Ovary (tissue), 9 donors: ENCODE measurements around the gene CACNB4. TPM values are rescaled to one million over a fixed set of nuclear protein-coding genes. Genes with fewer than 3 reads are reported as not detected.

ENCODE experiments used
- DNase-seq, 5 donors: peaks; one replicate each; pipeline ENCODE4 v3.0.0-alpha.2; 2019 to 2020
- H3K27ac ChIP-seq, 2 donors: fragments of 200-600 bp; one replicate each; pipeline versions ENCODE4 v1.5.1 to v1.8.0; 2019 to 2022
- H3K27me3 ChIP-seq: fragments of 200-600 bp; one replicate; pipeline ENCODE4 v1.8.0; 2022
- H3K36me3 ChIP-seq: fragments of 200-600 bp; sonication (generic); one replicate; pipeline ENCODE4 v1.5.1; 2019
- H3K4me1 ChIP-seq: one replicate; pipeline ENCODE4 v1.8.1; 2013; ENCODE audit warnings: mild to moderate bottlenecking, moderate library complexity; ENCODE audit not compliant: insufficient read depth
- H3K4me3 ChIP-seq: fragments of 200-600 bp; sonication (generic); one replicate; pipeline ENCODE4 v1.5.1; 2017
- H3K9me3 ChIP-seq, 2 donors: fragments of 200-600 bp in 1 of 2; sonication (generic) in 1 of 2; one replicate each; pipeline versions ENCODE4 v1.5.1 to v1.8.1; 2013 to 2019; ENCODE audit warnings: mild to moderate bottlenecking in 1 of 2, moderate library complexity in 1 of 2
- CTCF ChIP-seq, 3 donors: fragments of 450-650 bp in 2 of 3; fragments of 200-600 bp in 1 of 3; IDR thresholded peaks; one replicate each; pipeline versions ENCODE4 v1.5.1 to v1.8.0; 2016 to 2022; ENCODE audit warnings: antibody characterized with exemption in 3 of 3, mild to moderate bottlenecking in 1 of 3
- EP300 ChIP-seq: sonication (generic); formaldehyde crosslinking; IDR thresholded peaks from one replicate; pipeline ENCODE4 v1.6.1; 2017; ENCODE audit warnings: antibody characterized with exemption
- POLR2A ChIP-seq: fragments of 450-650 bp; IDR thresholded peaks from one replicate; pipeline ENCODE4 v1.6.1; 2017; ENCODE audit warnings: antibody characterized with exemption, mild to moderate bottlenecking, moderate library complexity
- WGBS, 3 donors: extraction: QIAGEN DNeasy Blood & Tissue Kit in 1 of 3; methylation state at CpG; one replicate each; pipeline versions ENCODE4 v1.1.5 to v1.1.7; 2013 to 2017; 5-methylcytosine and 5-hydroxymethylcytosine counted together
- intact Hi-C, 4 donors: fragments of 100-400 bp; cut with DNase I; formaldehyde crosslinking; loops; one replicate each; pipeline versions ENCODE4 v1.11.0 to v1.15.1; 2022 to 2023
- polyA plus RNA-seq, 2 donors: library from polyadenylated mRNA; stranded (reverse); fragments of 200-250 nt in 1 of 2; fragments of 350-450 nt in 1 of 2; fragmentation: Illumina TruSeq in 1 of 2; extraction: RNeasy Lipid Tissue Mini Kit (QIAGEN cat#74804) in 1 of 2; gene quantifications; one replicate each; pipeline ENCODE4 v1.2.3, GENCODE V29; 2013 to 2014
- total RNA-seq, 7 donors: library from RNA; depleted of rRNA in 2 of 7; stranded (reverse); fragments of >200 nt in 2 of 7; fragmentation: NEBNext Ultra II Directional in 3 of 7; extraction: Animal tissue kit (Norgen Biotek cat#: 25700) in 3 of 7; gene quantifications; one replicate each; pipeline versions ENCODE4 v1.1.0 to v1.2.4, GENCODE V29; 2016 to 2023
- donor health status: DM: no; HTN: no; CAD: no; lungs with moderate emphysema.
- donor health status: DM: no; HTN: no; CAD: no.
- donor health status: Bipolar disorder and iron deficiency.
- donor health status: DM: yes; HTN: yes; CAD: no.
- donor health status: DM: no; HTN: no; CAD: no.
- donor health status: DM: yes; HTN: yes; CAD: no.

The CACNB4 gene
- total and polyA plus RNA-seq, 9 donors, result 0.23 to 1.9 (median 1.0) TPM

GRCh38 chr2:152046940-152047339 lies 51.9 kb downstream of the CACNB4 start:
- Histone ChIP-seq H3K4me1 (peaks cover 3% of the 10 kb centered on the region), H3K36me3 (no peaks in the 10 kb centered on the region), H3K27ac (no peak overlapping the region), H3K27me3 (no peaks in the 10 kb centered on the region), H3K4me3 (no peak overlapping the region), H3K9me3 (no peaks in the 10 kb centered on the region)
- no peak for TF ChIP-seq CTCF (IDR thresholded peaks at IDR 0.05)
- no peak for TF ChIP-seq EP300
- TF ChIP-seq POLR2A, result no peak
- no peak for DNase-seq
- intact Hi-C loops, result loop anchor here in 1 of 4 donors (10.0 kb wide), 1 partner anchor 118 kb away; no protein-coding TSS in a partner anchor
- WGBS, 3 donors, result 76 to 78% (median 77%) methylated on average over 4 of the region's 4 CpGs

DNA sequence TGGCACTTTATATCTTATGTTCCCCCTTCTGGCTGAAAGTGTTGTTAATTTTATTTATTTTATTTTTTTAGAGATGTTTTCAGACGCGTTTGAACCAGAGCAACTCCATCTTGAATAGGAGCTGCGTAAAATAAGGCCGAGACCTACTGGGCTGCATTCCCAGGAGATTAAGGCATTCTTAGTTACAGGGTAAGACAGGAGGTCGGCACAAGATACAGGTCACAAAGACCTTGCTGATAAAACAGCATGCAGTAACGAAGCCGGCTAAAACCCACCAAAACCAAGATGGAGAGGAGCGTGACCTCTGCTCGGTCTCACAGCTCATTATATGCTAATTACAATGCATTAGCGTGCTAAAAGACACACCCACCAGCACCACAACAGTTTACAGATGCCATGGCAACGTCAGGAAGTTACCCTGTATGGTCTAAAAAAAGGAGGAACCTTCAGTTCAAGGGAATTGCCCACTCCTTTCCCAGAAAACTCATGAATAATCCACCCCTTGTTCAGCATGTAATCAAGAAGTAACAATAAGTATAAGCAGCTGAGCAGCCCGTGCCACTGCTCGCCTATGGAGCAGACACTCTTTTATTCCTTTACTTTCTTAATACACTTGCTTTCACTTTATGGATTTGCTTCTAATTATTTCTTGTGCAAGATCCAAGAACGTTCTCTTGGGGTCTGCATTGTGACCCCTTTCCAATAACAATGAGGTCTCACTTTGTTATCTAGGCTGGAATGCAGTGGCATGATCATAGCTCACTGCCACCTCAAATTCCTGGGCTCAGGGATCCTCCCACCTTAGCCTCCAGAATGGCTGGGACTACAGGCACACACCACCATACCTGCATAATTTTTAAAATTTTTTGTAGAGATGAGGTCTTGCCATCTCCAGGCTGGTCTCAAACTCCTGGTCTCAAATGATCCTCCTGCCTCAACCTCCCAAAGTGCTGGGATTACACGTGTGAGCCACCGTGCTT lies 55.9 kb downstream of the CACNB4 start:
- H3K4me1 ChIP-seq, result peaks cover 3% of the 10 kb centered on the region
- intact Hi-C loops, result loop anchor here in 1 of 4 donors (10.0 kb wide), 1 partner anchor 122 kb away; no protein-coding TSS in a partner anchor
- H3K36me3 ChIP-seq, result no peaks in the 10 kb centered on the region
- no peaks in the 10 kb centered on the region for H3K27me3 ChIP-seq
- no peak for DNase-seq
- H3K4me3 ChIP-seq, result no peak overlapping the region
- H3K9me3 ChIP-seq, result no peaks in the 10 kb centered on the region
- no peak for TF ChIP-seq CTCF (IDR thresholded peaks at IDR 0.05)
- TF ChIP-seq EP300, result no peak
- TF ChIP-seq POLR2A, result no peak
- no peak overlapping the region for H3K27ac ChIP-seq
- 40 to 62% (median 52%) methylated on average over 16 of the region's 16 CpGs for WGBS, 3 donors

GRCh38 chr2:152038441-152038958 lies 60.3 kb downstream of the CACNB4 start:
- no peak overlapping the region for H3K4me3 ChIP-seq
- H3K4me1 ChIP-seq, result peaks cover 3% of the 10 kb centered on the region
- intact Hi-C loops, result loop anchor here in 2 of 4 donors (5.0 to 10.0 kb wide), 2 partner anchors 134 to 136 kb away; partner anchors contain the start of gene STAM2 (in 1 of the 2)
- H3K9me3 ChIP-seq, result no peaks in the 10 kb centered on the region
- WGBS, 3 donors, result 61 to 72% (median 62%) methylated on average over 5 of the region's 5 CpGs
- no peaks in the 10 kb centered on the region for H3K36me3 ChIP-seq
- peak in 1 of 5 donors; percentile 16 for DNase-seq
- TF ChIP-seq POLR2A (no peak), EP300 (no peak), CTCF (IDR thresholded peaks at IDR 0.05) (no peak)
- no peak overlapping the region for H3K27ac ChIP-seq
- no peaks in the 10 kb centered on the region for H3K27me3 ChIP-seq

DNA sequence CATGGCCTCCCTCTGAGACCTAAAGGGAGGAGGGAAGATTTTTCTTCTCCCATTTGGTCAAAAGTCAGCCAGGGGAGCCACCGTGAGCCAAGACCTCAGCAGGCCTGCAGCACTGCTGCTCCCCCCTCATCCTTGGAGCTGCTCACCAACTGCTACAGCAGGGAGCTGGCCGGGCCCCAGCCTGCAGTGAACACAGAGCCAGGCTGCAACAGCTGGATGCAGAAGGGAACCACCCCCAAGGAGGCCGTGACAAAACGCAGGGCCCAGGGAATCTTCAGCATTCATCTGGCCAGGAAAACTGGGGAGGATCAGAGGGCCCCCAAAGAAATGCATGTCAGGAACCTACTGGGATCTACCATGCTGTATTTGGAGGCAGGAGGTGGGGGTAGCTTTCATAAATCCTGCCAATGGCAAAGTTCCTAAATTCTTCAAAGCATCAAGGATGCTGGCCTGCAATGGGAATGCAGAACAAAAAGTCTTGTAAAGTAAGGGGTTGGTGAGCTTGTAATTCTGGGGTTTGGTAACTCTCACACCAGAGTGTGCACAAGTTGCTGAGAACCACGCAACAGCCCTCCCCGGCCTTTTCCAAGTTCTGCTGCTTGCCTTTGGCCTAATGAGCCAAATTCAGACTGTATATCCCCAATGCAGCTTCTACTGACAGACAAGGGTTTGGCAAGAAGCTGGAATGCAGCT lies 61.0 kb downstream of the CACNB4 start:
- no peaks in the 10 kb centered on the region for H3K27me3 ChIP-seq
- no peaks in the 10 kb centered on the region for H3K36me3 ChIP-seq
- WGBS, 3 donors, result 19 to 26% (median 24%) methylated on average over 6 of the region's 6 CpGs
- H3K4me3 ChIP-seq, result no peak overlapping the region
- no peak overlapping the region for H3K27ac ChIP-seq
- DNase-seq, result peak; percentile 46 to 77 (median 66)
- H3K4me1 ChIP-seq, result peaks cover 3% of the 10 kb centered on the region
- TF ChIP-seq POLR2A, result no peak
- no peak for TF ChIP-seq EP300
- TF ChIP-seq CTCF (IDR thresholded peaks at IDR 0.05), result no peak
- H3K9me3 ChIP-seq, result no peaks in the 10 kb centered on the region
- intact Hi-C loops, result loop anchor here in 2 of 4 donors (5.0 to 10.0 kb wide), 2 partner anchors 134 to 137 kb away; partner anchors contain the start of gene STAM2 (in 1 of the 2)
